ENCODE measurements around the gene DLGAP4. TPM values are rescaled to one million over a fixed set of nuclear protein-coding genes. Genes with fewer than 3 reads are reported as not detected.

Gene DLGAP4
- total and polyA plus RNA-seq, 9 of the 15 experiments (the other 6 are each of a cell fraction or from before 2014, with no cell fraction given): 0.31 to 34.1 (median 4.5) TPM

DNA sequence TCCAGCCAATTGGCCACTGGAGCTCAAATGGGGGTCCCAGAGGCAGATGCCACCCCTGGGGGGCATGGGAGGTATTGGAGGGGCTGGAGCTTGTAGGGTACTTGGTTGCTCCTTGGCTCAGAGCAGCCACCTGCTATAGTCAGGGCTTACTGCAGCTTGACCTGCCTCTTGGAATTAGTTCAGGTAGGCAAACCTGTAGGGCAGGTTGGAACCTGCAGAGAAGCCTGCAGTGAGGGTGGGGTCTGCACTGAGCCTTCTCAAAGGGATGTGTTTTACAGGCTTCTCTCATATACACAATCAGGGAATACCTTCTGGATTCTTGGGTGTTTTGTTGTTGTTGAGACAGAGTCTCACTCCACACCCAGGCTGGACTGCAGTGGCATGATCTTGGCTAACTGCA lies 141.0 kb downstream of the DLGAP4 start (continued):
- TF ChIP-seq ZNF778 (CRISPR knock-in tag; IDR thresholded peaks at IDR 0.05): no peak
- TF ChIP-seq, protein P1, sequence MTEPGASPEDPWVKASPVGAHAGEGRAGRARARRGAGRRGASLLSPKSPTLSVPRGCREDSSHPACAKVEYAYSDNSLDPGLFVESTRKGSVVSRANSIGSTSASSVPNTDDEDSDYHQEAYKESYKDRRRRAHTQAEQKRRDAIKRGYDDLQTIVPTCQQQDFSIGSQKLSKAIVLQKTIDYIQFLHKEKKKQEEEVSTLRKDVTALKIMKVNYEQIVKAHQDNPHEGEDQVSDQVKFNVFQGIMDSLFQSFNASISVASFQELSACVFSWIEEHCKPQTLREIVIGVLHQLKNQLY (CRISPR knock-in tag; conservative IDR thresholded peaks at IDR 0.05): no peak
- no peak for TF ChIP-seq ZNF146 (CRISPR knock-in tag; IDR thresholded peaks at IDR 0.05; ENCODE audit: unreplicated experiment)
- no peak for TF ChIP-seq FOXJ2 (tag; IDR thresholded peaks at IDR 0.05)

DNA sequence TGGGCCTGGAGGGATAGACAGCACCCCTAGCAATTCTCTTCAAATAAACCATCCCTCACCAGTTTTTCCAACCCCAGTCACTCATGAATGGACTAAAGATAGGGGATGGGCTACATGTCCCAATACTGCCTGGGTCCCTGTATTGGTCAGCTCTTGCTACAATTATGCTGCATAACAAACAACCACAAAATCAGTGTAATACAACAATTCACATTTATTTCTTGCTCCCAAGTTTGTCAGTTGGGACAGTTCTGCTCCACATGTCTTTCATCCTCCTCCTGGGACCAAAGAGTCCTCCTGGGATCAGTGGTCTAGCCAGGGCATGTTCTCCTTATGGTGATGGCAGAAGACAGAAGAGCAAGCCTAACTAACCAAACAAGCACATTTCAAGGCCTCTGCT lies 143.5 kb downstream of the DLGAP4 start:
- no TSS peak for BruUV-seq (replicated peaks)
- Histone ChIP-seq H3K4me1 (replicated peaks in 1 of 2; ENCODE audit: control insufficient read depth in 2 of 2, insufficient read depth in 2 of 2, low read length in 2 of 2) (peaks cover 0 to 4% of the 10 kb centered on the region in 2 experiments; a peak in 1 of 5 replicates), H4K20me1 (replicated peaks; ENCODE audit: control insufficient read depth, insufficient read depth, low read length) (peaks cover 3% of the 10 kb centered on the region; the same call in 1 of the 2 replicates), H3K4me3 (no peak overlapping the region), H3K9me3 (replicated peaks; ENCODE audit: control insufficient read depth, insufficient read depth, low read depth, low read length) (no peaks in the 10 kb centered on the region; the same call in 1 of the 2 replicates), H3K79me2 (ENCODE audit: control insufficient read depth, insufficient read depth, low read length) (no peaks in the 10 kb centered on the region), H3K27me3 (ENCODE audit: control insufficient read depth in 2 of 2, insufficient read depth in 2 of 2, low read length in 2 of 2) (peaks cover 15 to 41% of the 10 kb centered on the region in 2 experiments; a peak in 3 of 5 replicates), H3K36me3 (ENCODE audit: control insufficient read depth, insufficient read depth, low read length) (no peaks in the 10 kb centered on the region), H2AFZ (ENCODE audit: low read depth, low read length) (no peak overlapping the region), H3K9ac (ENCODE audit: insufficient read depth in 1 of 2, low read depth in 2 of 2, low read length in 2 of 2) (no peak overlapping the region), H3K27ac (ENCODE audit: extremely low read depth, low read depth, low read length) (no peak overlapping the region), H3K9me1 (ENCODE audit: control insufficient read depth, insufficient read depth, low read length) (no peaks in the 10 kb centered on the region), H3K4me2 (ENCODE audit: insufficient read depth, low read length) (no peak overlapping the region)
- intact Hi-C loops (cut with micrococcal nuclease): no loop called here
- TF ChIP-seq ZNF584 (CRISPR knock-in tag; IDR thresholded peaks at IDR 0.05; ENCODE audit: low read depth) (no peak), SMAD1 (IDR thresholded peaks at IDR 0.05; ENCODE audit: low read depth, low read length, partially characterized antibody) (no peak), KAT8 (IDR thresholded peaks at IDR 0.05; ENCODE audit: low read depth) (no peak), ZNF224 (CRISPR knock-in tag; IDR thresholded peaks at IDR 0.05) (no peak), KDM1A (IDR thresholded peaks at IDR 0.05) (0 out of 4 replicates have a peak, but pooled peaks of 1 of the 2 experiments have one; percentile 13), RBM15 (IDR thresholded peaks at IDR 0.05; ENCODE audit: insufficient read depth, low read length) (no peak)
- TF ChIP-seq, protein P2, sequence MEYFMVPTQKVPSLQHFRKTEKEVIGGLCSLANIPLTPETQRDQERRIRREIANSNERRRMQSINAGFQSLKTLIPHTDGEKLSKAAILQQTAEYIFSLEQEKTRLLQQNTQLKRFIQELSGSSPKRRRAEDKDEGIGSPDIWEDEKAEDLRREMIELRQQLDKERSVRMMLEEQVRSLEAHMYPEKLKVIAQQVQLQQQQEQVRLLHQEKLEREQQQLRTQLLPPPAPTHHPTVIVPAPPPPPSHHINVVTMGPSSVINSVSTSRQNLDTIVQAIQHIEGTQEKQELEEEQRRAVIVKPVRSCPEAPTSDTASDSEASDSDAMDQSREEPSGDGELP (CRISPR knock-in tag; IDR thresholded peaks at IDR 0.05; ENCODE audit: borderline replicate concordance): no peak
- TF ChIP-seq, protein P3, sequence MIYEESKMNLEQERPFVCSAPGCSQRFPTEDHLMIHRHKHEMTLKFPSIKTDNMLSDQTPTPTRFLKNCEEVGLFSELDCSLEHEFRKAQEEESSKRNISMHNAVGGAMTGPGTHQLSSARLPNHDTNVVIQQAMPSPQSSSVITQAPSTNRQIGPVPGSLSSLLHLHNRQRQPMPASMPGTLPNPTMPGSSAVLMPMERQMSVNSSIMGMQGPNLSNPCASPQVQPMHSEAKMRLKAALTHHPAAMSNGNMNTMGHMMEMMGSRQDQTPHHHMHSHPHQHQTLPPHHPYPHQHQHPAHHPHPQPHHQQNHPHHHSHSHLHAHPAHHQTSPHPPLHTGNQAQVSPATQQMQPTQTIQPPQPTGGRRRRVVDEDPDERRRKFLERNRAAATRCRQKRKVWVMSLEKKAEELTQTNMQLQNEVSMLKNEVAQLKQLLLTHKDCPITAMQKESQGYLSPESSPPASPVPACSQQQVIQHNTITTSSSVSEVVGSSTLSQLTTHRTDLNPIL (CRISPR knock-in tag; IDR thresholded peaks at IDR 0.05): no peak
- in situ Hi-C loops (cut with MboI): loop anchor here (25.0 kb wide), 2 partner anchors 237 to 462 kb away; no protein-coding TSS in a partner anchor
- DNase-seq (ENCODE audit: extremely low read depth in 1 of 4, low spot score in 3 of 4) (no peak), FAIRE-seq (no peak), ATAC-seq (no peak)
- CTCF ChIA-PET (ENCODE audit: low intra/inter-chr PET ratio): no interaction called here
- POLR2A ChIA-PET: no interaction called here

Measured in K562 (cell line).